Epithelial cell of esophagus (primary cell): ENCODE data around the gene STAC2.
A peak's percentile ranks its signal among the peaks of the same experiment; 100 is the strongest.

Source experiments
- DNase-seq: peaks from one replicate; pipeline ENCODE4 v3.0.0; 2010; ENCODE audit warnings: low read depth
- H3K4me3 ChIP-seq: 2 replicates; pipeline ENCODE4 v1.5.1; 2011; ENCODE audit warnings: mild to moderate bottlenecking, low read length, control low read depth
- CTCF ChIP-seq: IDR thresholded peaks from 2 replicates; pipeline ENCODE4 v1.5.1; 2011; ENCODE audit warnings: low read depth, mild to moderate bottlenecking, low read length, control low read depth, inconsistent platforms; ENCODE audit not compliant: insufficient read depth; ENCODE audit errors: missing control alignments

Gene STAC2

GRCh38 chr17:39165178-39165840 is 60.4 kb downstream of the STAC2 start:
- DNase-seq, result no peak
- TF ChIP-seq CTCF, result no peak
- H3K4me3 ChIP-seq, result peak overlapping the region; percentile 0

GRCh38 chr17:39164675-39165143 is 61.0 kb downstream of the STAC2 start:
- H3K4me3 ChIP-seq, result peak overlapping the region; percentile 0
- TF ChIP-seq CTCF, result peak; percentile 90
- peak; percentile 80 for DNase-seq

- TF ChIP-seq CTCF, result no peak
- H3K4me3 ChIP-seq, result no peak overlapping the region
- DNase-seq, result no peak
These were observed 63.8 kb downstream of the STAC2 start for GRCh38 chr17:39161962-39162361.
